Stimulated activated naive B cell treated with anti-CD40 and anti-IgM and Interleukin-4, amounts not matched to agents 10 μg/mL and 1 μg/mL and 100 μg/mL, for 72 hours (primary cell): ENCODE data around the gene DCTN1.
"Not testable (repeated sequence)": the region's sequence is repeated elsewhere in the genome, so short reads cannot be mapped to it uniquely, and the experiment has no call there.

Experiments
- ATAC-seq, 2 donors: fragments of 150-1000 bp; cut with Tn5 transposase; replicated peaks; 2 replicates each; pipeline ENCODE4 v1.10.0; 2021; ENCODE audit warnings: moderate library complexity in 1 of 2
- DNase-seq: peaks from one replicate; pipeline ENCODE4 v3.0.0; 2021
- H3K27ac Mint-ChIP-seq: one replicate; pipeline ENCODE4 v1.8.0; 2022; ENCODE audit warnings: mild to moderate bottlenecking, mixed read lengths
- H3K27me3 Mint-ChIP-seq, 2 donors: one replicate each; pipeline ENCODE4 v1.8.0; 2022; ENCODE audit warnings: mixed read lengths in 2 of 2
- H3K36me3 Mint-ChIP-seq, 2 donors: one replicate each; pipeline ENCODE4 v1.8.0; 2022; ENCODE audit warnings: mixed read lengths in 2 of 2, mild to moderate bottlenecking in 1 of 2
- H3K4me1 Mint-ChIP-seq, 2 donors: one replicate each; pipeline ENCODE4 v1.8.0; 2022; ENCODE audit warnings: mixed read lengths in 2 of 2, mild to moderate bottlenecking in 1 of 2
- H3K4me3 Mint-ChIP-seq, 2 donors: one replicate each; pipeline ENCODE4 v1.8.0; 2022; ENCODE audit warnings: mild to moderate bottlenecking in 2 of 2, mixed read lengths in 2 of 2, moderate library complexity in 1 of 2
- H3K9me3 Mint-ChIP-seq, 2 donors: one replicate each; pipeline ENCODE4 v1.8.0; 2022; ENCODE audit warnings: mixed read lengths in 2 of 2, mild to moderate bottlenecking in 1 of 2

DCTN1 gene

DNA sequence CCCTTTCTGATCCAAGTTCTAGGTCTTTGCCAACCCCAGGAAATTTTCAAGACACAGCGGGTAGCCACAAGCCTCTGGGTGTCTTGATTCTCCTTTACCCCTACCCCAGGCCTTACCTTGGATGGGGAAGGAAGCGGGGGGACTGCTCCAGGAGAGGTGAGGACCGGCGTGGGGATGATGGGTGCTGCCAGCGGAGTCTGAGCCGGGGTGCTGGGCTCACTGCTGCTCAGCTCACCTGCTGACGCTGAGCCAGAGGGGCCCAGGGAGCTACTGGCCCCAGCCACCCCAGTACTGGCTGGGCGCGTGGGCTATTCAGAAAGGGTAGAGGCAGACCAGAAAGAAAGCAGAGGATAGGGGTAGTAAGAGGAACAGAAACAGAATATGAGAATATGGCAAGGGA lies 8.7 kb downstream of the DCTN1 start:
- no peak for DNase-seq
- Mint-ChIP-seq H3K36me3 (peaks cover 56 to 80% of the 10 kb centered on the region in 2 donors), H3K27me3 (no peaks in the 10 kb centered on the region), H3K4me1 (peaks cover 16% of the 10 kb centered on the region in 2 donors), H3K4me3 (no peak overlapping the region), H3K27ac (peak overlapping the region; percentile 1), H3K9me3 (no peaks in the 10 kb centered on the region)
- no peak for ATAC-seq

- Mint-ChIP-seq H3K4me1 (peaks cover 7 to 10% of the 10 kb centered on the region in 2 donors), H3K27me3 (no peaks in the 10 kb centered on the region), H3K36me3 (peaks cover 62 to 84% of the 10 kb centered on the region in 2 donors), H3K27ac (no peak overlapping the region), H3K9me3 (no peaks in the 10 kb centered on the region), H3K4me3 (no peak overlapping the region)
- ATAC-seq (no peak), DNase-seq (no peak)
These were observed 10.1 kb downstream of the DCTN1 start for GRCh38 chr2:74369976-74370375.

GRCh38 chr2:74368499-74368898 lies 11.6 kb downstream of the DCTN1 start:
- peaks cover 5 to 7% of the 10 kb centered on the region in 2 donors for H3K4me1 Mint-ChIP-seq
- H3K9me3 Mint-ChIP-seq: no peaks in the 10 kb centered on the region
- no peaks in the 10 kb centered on the region for H3K27me3 Mint-ChIP-seq
- peaks cover 62 to 85% of the 10 kb centered on the region in 2 donors for H3K36me3 Mint-ChIP-seq
- DNase-seq (no peak), ATAC-seq (no peak)
- H3K4me3 Mint-ChIP-seq: no peak overlapping the region
- H3K27ac Mint-ChIP-seq: no peak overlapping the region

GRCh38 chr2:74367789-74368188 lies 12.3 kb downstream of the DCTN1 start:
- Mint-ChIP-seq H3K4me3 (no peak overlapping the region), H3K36me3 (peaks cover 68 to 90% of the 10 kb centered on the region in 2 donors), H3K27ac (no peak overlapping the region), H3K9me3 (no peaks in the 10 kb centered on the region), H3K4me1 (peaks cover 5 to 7% of the 10 kb centered on the region in 2 donors), H3K27me3 (no peaks in the 10 kb centered on the region)
- no peak for ATAC-seq
- DNase-seq: no peak

DNA sequence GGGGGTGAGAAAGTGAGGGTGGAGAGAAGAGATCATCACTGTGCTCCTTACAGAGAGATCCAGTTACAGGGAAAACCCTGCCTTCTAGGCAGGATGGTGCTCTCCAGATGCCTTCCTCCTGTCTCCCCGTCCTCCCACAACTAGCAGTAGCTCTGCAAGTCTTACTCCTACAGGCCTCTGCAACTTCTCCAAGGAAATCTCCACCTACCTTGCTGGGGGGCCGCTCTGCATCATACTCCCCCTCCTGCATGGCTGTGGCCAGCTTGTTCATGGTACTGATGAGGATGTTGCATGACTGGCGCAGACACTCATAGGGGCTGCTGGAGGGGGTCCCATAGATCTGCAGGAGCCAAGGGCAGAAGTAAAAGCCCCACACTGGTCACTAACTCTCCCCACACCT lies 14.1 kb downstream of the DCTN1 start:
- Mint-ChIP-seq H3K4me1 (no peaks in the 10 kb centered on the region), H3K36me3 (peaks cover 64 to 88% of the 10 kb centered on the region in 2 donors), H3K27ac (peak overlapping the region; percentile 63), H3K27me3 (no peaks in the 10 kb centered on the region), H3K9me3 (no peaks in the 10 kb centered on the region), H3K4me3 (no peak overlapping the region)
- DNase-seq (no peak), ATAC-seq (no peak)

- H3K9me3 Mint-ChIP-seq: no peaks in the 10 kb centered on the region
- H3K27ac Mint-ChIP-seq: no peak overlapping the region
- H3K4me3 Mint-ChIP-seq: no peak overlapping the region
- no peaks in the 10 kb centered on the region for H3K4me1 Mint-ChIP-seq
- no peaks in the 10 kb centered on the region for H3K27me3 Mint-ChIP-seq
- no peak for ATAC-seq
- peaks cover 63 to 84% of the 10 kb centered on the region in 2 donors for H3K36me3 Mint-ChIP-seq
- DNase-seq: no peak
These were observed 15.3 kb downstream of the DCTN1 start for GRCh38 chr2:74364533-74365505.

DNA sequence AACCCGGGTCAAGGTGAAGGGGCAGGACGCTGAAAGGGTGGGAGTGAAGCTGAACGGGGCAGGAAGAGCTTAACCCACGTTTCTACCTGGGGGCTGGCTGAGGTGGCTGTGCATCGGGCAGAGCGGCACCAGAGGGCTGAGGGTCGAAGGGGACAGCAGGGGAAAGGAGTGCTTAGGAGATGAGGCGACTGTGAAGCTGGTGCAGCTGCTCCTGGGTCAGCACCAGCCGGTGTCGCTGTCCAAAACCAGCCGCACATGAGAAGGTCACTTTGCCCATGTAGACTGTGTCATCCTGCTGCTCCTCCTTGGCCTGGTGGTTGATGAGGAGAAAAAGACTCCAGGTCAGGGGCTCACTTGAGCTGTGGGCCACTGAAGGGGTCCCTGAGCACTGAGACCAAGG lies 18.8 kb downstream of the DCTN1 start:
- no peaks in the 10 kb centered on the region for H3K9me3 Mint-ChIP-seq

DNA sequence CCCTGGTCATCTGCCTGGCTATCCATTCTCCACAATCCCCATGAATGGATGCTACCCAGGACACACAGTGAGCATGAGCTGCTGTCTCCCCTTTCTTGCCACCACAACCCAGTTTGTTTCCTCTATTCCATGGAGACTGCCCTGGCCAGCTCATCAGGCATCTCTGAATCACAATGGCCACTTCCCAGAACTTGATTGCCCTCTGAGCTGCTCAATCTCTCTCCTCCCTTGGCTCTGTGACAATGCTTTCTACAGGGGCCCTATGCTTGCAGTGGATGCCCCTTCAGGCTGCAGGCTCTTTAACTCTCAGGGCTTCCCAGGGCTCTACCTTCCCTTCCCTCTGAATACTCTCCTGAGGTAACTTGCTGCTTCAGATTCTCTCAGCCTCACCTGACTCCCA lies 22.5 kb downstream of the DCTN1 start:
- no peaks in the 10 kb centered on the region for H3K4me1 Mint-ChIP-seq
- H3K27me3 Mint-ChIP-seq: no peaks in the 10 kb centered on the region
- ATAC-seq: no peak
- H3K4me3 Mint-ChIP-seq: no peak overlapping the region
- H3K36me3 Mint-ChIP-seq: peaks cover 46 to 63% of the 10 kb centered on the region in 2 donors
- H3K27ac Mint-ChIP-seq: no peak overlapping the region
- no peak for DNase-seq
- no peaks in the 10 kb centered on the region for H3K9me3 Mint-ChIP-seq

More for the DNA sequence above, 18.8 kb downstream of the DCTN1 start:
- Mint-ChIP-seq H3K36me3 (peaks cover 62 to 81% of the 10 kb centered on the region in 2 donors), H3K4me3 (no peak overlapping the region), H3K4me1 (no peaks in the 10 kb centered on the region), H3K27ac (no peak overlapping the region), H3K27me3 (no peaks in the 10 kb centered on the region)
- no peak for ATAC-seq
- DNase-seq: no peak

- no peak for ATAC-seq
- H3K9me3 Mint-ChIP-seq: no peaks in the 10 kb centered on the region
- H3K27me3 Mint-ChIP-seq: no peaks in the 10 kb centered on the region
These were observed 30.2 kb downstream of the DCTN1 start for GRCh38 chr2:74349889-74350288.

DNA sequence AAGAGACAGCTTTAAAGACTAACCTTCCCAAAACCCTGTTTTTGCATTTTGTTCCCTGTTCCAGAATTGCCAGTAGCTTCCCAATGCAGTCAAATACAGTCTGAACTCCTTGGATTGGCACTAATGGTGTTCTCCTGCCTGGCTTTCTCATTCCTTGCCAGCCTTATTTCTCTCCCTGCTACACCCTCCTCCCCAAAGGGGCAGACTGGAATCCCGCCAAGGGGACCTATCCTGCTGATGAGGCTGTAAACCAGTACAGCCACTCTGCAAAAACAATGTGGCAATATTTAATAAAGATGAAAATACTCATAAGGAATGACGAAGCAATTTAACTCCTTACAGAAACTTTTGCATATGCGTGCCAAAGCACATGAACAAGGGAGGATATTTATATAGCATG lies 32.4 kb downstream of the DCTN1 start:
- no peak overlapping the region for H3K27ac Mint-ChIP-seq
- ATAC-seq: no peak
- no peaks in the 10 kb centered on the region for H3K9me3 Mint-ChIP-seq
- DNase-seq: no peak
- peaks cover 3 to 5% of the 10 kb centered on the region in 2 donors for H3K36me3 Mint-ChIP-seq
- no peaks in the 10 kb centered on the region for H3K27me3 Mint-ChIP-seq
- H3K4me3 Mint-ChIP-seq: no peak overlapping the region
- H3K4me1 Mint-ChIP-seq: no peaks in the 10 kb centered on the region

More at GRCh38 chr2:74349889-74350288, 30.2 kb downstream of the DCTN1 start:
- DNase-seq: no peak
- no peak overlapping the region for H3K27ac Mint-ChIP-seq
- H3K36me3 Mint-ChIP-seq: peaks cover 3 to 11% of the 10 kb centered on the region in 2 donors
- H3K4me1 Mint-ChIP-seq: no peaks in the 10 kb centered on the region
- H3K4me3 Mint-ChIP-seq: no peak overlapping the region

DNA sequence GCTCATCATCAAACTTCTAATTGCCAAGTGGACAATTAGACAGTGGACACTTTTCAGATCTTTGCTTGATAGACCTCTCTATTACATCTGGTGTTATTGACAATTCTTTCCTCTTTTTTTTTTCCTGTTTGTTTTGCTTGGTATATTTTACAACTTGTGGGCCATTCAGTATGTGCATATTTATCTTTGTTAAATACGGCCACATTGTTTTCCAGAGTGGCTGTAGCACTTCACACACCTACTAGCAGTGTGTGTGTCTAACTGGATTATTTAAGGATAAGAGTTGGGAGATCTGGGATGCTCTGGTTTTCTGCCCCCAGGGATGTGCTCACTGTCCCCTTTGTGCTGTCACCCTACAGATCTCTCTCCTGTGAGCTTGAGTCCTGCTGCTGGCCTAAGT lies 32.8 kb downstream of the DCTN1 start:
- H3K27ac Mint-ChIP-seq: no peak overlapping the region
- DNase-seq: no peak
- peaks cover 3 to 5% of the 10 kb centered on the region in 2 donors for H3K36me3 Mint-ChIP-seq
- H3K27me3 Mint-ChIP-seq: no peaks in the 10 kb centered on the region
- no peak overlapping the region for H3K4me3 Mint-ChIP-seq
- ATAC-seq: no peak
- H3K4me1 Mint-ChIP-seq: no peaks in the 10 kb centered on the region
- H3K9me3 Mint-ChIP-seq: no peaks in the 10 kb centered on the region

DNA sequence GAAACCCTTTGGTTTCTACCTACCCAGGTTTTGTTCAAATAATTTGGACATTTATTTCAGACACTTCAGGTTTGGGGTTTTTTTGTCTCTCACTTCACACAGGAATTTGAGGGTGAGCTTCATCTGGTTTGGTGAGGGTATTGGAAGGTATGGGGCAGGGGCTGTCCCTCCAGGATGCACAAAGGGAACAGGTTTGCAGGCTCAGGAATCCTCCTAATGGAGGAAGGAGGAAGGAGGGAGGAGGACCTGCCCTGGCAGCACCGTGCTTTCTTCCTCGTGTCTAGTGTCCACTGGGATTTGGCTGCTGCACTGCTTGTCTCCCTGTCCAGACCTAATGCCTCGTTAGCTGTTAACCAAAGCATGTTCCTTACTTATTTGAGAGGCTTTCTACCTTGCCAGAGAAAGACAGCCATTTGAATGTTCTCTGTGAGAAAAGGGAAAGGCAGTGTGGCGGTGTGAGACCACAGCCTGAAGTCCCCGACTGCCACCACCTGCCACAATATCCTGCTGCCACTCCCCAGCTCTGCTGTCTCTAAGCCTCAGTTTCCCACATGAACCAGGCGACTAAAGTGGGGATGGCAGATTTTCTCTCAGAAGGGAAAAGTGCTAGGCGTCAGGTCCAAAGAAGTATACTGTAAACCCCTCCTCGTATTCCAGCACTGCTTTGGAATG lies 34.7 kb downstream of the DCTN1 start:
- Mint-ChIP-seq H3K9me3 (no peaks in the 10 kb centered on the region), H3K27ac (no peak overlapping the region), H3K27me3 (no peaks in the 10 kb centered on the region), H3K36me3 (peaks cover 3 to 5% of the 10 kb centered on the region in 2 donors), H3K4me1 (no peaks in the 10 kb centered on the region), H3K4me3 (no peak overlapping the region)
- ATAC-seq (no peak), DNase-seq (no peak)

- Mint-ChIP-seq H3K4me3 (no peak within 1 kb of the TSS), H3K36me3 (peaks cover 2 to 5% of the 10 kb centered on the region in 2 donors), H3K27me3 (no peaks in the 10 kb centered on the region), H3K9me3 (no peaks in the 10 kb centered on the region), H3K4me1 (no peaks in the 10 kb centered on the region), H3K27ac (no peak within 1 kb of the TSS)
- ATAC-seq (no peak), DNase-seq (no peak)
These were observed 36.8 kb downstream of the DCTN1 start, which contains the start of gene SLC4A5 for GRCh38 chr2:74343316-74343715. TSS of gene SLC4A5 (minus strand) at chr2:74343416. CDS start at chr2:74315023, 28,393 bp downstream.

- not testable (repeated sequence) for H3K9me3 Mint-ChIP-seq, H3K36me3 Mint-ChIP-seq, ATAC-seq, H3K4me3 Mint-ChIP-seq, DNase-seq, H3K4me1 Mint-ChIP-seq, H3K27ac Mint-ChIP-seq, H3K27me3 Mint-ChIP-seq
These were observed 43.9 kb downstream of the DCTN1 start for GRCh38 chr2:74336227-74336626.
